ENCODE results near the gene ATP6V1A.

The ATP6V1A gene

DNA sequence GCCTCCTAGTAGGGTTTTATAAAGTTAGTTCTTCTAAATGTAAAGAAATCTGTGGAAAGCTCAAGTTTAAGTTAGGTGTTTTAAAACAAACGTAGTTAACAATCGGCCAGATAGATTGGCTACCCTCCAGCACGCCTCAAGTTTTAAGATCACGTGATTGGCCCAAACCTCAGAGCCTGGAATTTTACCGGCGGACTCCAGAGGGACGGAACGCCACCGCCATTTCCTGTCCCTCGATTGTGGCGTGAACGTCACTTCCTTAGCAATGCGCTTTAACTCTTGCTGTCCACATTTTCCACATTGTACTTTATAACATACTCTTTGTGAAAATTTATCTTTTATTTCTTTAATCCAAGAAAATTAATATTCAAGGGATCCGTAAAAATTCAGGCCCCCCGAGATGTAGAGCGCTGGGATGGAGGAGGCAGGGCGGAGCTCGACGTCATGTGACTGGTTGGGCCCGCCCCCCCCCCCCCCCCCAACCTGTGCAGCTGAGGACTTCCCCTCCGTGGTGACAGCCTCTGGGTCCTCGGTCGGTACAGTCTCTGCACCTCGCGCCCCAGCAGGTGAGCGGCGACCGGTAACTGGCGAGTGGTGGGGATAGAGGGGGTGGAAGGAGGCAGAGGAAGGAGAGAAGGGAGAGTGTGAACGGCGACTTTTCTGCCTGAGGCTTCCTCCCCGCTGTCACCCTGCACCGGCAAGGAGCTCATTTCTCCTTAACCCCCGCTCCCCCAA, at the start of gene ATP6V1A:
TSS of gene ATP6V1A (plus strand) at position 488 of the 735 bp plus-strand sequence. CDS start 31,719 bp downstream, outside the sequence.
- DNase-seq (ENCODE audit: low spot score), result peak; percentile 85

DNA sequence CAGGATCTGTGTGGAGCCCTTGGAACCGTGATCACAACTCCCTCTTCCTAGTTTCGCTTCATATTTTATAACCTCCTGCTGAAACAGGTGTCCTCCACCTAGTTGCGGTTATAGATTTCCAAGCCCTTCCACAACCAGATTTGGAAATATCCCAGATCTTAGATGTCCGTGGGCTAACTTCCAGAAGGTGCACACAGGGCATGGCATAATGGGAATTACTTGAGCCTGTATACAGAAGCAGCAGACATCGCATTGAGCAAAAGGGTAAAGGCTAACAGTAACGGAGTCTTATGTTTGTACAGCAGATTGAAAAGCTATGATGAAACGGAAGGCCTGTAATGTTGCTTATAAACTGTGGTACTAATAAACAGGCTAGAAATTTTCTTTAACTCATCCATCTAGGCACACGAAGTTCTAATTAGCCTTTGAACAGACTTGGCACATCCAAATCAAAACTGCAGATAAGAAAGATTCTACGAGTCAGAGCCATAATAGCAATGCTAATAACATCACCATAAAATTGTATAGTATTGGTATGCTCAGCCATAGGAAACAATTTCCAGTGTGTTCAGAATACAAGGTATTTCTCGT, 49.2 kb upstream of the ATP6V1A start:
- no peak for DNase-seq (ENCODE audit: low spot score)

DNA sequence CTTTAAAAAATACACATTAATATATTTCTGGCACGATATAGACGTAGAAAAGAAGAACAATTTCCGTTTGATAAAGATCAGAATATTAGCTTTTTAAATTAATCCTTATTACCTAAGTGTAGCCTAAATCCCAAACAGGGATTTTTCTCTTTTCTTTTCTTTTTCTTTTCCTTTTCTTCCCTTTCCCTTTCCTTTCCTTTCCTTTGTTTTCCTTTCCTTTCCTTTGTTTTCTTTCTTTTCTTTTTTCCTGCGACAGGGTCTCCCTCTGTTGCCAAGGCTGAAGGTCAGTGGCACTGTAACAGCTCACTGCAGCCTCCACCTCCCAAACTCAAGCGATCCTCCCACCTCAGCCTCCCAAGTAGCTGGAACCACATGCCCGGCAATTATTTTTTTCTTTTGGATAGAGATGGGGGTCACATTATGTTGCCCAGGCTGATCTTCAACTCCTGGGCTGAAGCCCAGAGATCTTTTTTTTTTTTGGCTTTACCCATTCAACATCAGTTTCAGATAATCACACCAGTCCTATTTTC, 48.6 kb upstream of the ATP6V1A start:
- DNase-seq (ENCODE audit: low spot score), result no peak

DNA sequence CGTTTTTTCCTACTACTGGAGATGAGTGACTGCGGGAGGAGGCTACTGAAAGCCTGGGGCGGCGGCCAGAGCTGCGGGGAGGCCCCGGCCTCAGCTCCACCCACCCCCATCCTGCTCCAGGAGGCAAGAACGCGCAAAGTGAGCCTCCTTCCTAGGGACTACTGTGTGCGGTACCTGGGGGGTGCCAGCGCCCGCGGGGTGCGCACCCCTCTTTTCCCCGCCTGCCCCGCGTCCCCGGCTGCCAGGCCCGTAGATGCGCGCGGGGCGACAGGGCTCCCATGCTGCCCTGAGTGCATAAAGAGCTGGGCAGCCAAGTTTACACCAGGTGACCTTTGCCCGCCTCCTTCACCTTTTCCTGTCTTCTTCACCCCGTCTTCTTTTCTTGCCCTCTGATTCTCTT, 47.9 kb upstream of the ATP6V1A start:
- no peak for DNase-seq (ENCODE audit: low spot score)

DNA sequence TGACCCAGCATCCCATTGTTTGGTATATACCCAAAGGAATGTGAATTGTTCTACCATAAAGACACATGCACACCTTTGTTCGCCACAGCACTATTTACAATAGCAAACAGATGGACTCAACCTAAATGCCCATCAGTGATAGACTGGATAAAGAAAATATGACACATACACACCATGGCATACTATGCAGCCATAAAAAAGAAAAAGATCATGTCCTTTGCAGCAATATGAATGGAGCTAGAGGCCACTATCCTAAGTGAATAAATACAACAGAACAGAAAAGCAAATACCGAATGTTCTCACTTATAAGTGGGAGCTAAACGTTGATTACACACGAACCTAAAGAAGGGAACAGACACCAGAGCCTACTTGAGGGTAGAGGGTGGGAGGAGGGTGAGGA, 39.0 kb upstream of the ATP6V1A start:
- DNase-seq (ENCODE audit: low spot score), result no peak

DNA sequence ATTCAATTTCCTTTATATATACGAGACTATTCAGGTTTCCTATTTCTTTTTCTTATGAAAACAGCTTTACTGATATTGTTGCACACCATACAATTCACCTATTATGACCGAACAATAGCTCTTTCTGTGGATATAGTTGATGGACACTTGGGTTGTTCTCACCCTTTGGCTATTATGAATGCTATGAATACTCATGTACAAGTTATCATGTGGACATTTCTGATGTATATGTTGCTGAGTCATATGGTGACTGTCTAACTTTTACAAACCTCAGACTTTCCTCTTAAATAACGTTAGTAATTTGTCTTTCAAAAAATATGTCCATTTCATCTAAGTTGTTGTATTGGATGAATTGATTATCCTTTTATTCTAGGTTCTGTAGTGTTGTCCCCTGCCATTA, 34.7 kb upstream of the ATP6V1A start:
- DNase-seq (ENCODE audit: low spot score), result peak; percentile 13

DNA sequence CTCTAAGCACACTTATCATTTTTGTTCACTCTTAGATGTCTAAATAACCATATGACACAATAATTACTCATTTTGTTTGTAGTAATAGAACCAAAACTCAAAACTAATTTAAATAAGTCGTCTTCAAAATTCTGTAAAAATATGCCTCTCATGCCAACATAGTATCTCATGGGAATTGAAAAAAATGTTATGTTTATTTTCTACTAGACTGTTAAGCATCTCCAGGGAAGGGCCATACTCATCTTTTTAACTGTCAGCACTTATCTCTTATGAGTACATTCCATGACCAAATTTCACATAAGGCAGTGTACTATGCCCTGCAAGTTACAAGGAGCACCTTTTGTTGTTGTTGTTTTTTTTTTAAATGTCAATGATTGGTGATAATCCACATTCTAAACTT, 32.1 kb upstream of the ATP6V1A start:
- no peak for DNase-seq (ENCODE audit: low spot score)

DNA sequence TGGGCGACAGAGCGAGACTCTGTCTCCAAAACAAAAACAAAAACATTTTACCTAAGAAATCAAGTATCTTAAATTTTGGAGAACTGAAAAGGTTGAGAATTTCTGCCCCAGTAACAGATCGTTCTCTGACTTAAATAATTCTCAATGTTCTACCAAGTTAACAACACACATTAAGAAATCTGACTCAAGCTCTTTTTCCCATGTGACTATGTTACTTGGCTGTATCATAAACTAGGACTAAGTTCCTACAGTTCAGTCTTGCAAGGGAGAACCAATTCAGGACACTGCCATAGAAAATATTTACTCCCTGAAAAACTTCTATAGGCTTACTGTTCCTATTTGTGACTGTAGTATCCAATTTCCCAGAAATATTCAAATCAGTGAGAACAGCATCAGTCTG, 29.5 kb upstream of the ATP6V1A start:
- no peak for DNase-seq (ENCODE audit: low spot score)

DNA sequence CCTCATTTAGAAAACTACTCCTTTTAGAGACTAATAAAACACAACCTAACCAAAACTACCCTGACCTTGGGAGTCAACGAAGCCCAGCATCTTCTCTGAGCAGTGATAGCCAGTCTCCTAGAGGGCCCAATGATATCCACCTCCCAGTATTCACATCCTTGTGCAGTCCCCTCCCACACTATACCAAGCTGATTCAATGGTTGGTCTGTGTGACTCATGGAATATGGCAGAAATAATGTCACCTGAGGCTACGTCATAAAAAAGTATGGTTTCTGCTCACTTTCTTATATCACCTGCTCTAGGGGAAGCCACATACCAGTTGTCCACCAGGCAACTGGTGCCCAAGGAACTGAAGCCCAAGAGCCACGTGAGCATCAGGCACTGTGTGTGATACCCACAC, 29.0 kb upstream of the ATP6V1A start:
- no peak for DNase-seq (ENCODE audit: low spot score)

DNA sequence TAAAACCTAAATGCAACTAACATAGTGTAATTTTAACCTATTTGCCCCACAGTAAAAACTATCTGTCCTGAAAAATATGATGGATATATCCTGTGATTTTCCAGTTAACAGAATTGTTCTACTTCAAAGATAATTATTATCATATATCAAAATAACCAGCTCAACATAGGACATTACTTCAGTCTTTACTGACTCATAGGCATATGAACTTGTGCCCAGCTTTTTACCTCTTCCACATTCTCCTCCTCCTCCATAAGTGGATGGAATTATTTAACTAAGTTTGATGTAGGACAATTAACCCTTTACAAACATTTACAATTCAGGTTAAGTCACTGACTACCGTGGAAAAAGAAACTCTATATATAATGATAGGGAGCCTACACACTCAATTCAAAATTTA, 27.5 kb upstream of the ATP6V1A start:
- DNase-seq (ENCODE audit: low spot score), result no peak

DNA sequence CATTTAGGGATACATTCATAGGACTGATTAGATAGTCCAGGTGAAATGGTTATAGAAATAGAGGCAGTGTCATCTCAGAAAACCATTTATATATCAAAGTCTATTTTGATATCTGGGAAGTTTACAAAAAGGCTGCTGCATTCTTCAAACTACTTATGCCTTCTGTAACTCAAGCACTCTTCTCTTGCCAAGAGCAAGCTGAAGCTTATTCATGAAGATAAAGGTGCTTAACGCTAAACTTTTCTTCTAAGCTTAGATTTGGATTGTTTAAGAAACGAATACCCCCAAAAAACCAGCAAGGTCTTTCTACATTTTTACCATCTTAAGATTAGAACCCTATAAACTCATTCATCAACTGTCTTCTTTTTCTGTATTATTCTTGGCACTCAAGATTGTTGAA, 27.1 kb upstream of the ATP6V1A start:
- DNase-seq (ENCODE audit: low spot score), result no peak

DNA sequence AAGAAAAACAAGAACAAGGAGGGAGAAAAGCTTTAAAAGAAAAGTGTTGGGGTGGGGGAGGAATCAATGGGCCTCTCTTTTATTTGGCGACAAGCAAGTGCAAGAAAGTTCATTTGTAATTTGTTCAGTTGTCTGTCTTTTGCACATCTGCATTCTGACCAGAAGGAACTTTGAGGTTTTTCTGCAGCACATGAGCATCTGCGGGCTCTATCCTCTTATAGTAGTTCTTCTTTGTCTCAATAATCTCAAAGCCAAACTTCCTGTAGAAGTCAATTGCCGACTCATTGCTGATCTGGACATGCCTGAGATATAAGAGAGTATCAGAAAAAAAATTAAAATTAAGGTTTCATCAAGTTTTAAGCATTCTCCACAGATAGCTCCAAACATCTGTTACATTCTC, 25.2 kb upstream of the ATP6V1A start:
- no peak for DNase-seq (ENCODE audit: low spot score)

DNA sequence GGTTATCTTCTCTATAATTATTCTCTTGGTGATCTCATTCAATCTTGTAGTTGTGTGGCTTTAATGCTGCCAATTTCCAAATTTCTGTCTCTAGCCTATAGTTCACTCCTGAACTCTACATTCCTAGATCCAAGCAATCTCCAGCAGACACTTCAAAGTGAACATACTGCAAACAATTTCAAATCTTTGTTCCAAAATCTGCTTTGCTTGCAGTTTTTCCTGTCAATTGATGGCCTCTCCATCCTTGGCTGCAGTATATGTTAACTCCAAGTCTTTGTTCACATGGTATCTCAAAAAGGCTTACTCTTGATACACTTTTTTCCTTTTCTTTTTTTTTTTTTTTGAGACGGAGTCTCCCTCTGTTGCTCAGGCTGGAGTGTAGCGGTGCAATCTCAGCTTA, 18.2 kb upstream of the ATP6V1A start:
- no peak for DNase-seq (ENCODE audit: low spot score)

DNA sequence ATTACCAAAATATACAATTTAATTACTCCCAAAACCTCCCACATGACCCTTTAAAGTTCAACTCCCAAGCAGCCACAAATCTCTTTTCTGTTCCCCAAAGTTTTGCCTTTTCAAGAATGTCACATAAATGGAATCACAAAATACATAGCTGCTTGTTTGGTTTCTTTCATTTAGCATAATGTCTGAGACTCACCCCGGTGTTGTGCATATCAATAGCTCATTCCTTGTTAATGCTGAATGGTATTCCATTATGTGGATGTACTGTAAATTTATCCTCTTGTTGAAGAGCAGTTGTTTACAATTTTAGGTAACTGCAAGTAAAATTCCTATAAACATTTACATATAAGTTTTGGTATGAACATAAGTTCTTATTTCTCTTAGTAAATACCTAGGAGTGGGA, 16.3 kb upstream of the ATP6V1A start:
- no peak for DNase-seq (ENCODE audit: low spot score)

DNA sequence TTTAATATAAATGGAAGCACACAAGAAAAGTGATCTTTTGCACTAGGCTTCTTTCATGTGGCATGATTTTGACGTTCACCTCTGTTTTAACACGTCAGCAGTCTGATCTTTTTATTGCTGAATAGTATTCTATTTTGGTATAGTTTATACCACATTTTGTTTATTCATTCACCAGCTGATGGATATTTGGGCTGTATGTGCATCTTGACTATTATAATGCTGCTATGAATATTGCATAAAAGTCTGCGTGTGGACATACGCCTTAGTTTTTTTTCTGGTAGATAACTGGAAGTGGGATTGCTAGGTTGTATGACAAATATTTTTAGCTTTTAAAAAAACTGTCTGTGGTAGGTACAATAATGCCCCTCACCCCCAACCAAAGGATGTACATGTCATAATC, 15.1 kb upstream of the ATP6V1A start:
- DNase-seq (ENCODE audit: low spot score), result no peak

DNA sequence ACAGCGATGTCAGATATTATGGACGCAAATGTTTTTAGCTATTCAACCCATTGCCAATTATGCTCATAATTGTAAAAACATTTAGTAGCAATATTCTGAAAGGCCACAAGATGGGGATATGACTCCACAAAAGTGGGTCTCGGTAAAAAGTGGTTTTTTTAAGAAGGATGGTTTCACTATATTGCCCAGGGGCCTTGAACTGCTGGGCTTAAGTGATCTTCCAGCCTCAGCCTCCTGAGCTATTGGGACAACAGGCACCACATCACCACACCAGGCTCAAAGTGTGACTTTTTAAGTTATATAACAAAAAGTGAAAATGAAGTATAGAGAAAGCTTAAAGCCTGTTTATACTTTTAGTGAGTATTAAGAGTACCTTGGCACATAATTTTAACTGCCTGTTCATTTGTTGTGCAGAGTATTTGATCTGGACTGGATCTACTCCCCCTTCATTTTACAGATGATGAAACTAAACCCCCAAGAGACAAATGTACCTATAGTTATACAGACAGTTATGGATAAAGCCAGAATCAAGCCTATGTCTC, 10.2 kb upstream of the ATP6V1A start:
- DNase-seq (ENCODE audit: low spot score), result peak; percentile 61

DNA sequence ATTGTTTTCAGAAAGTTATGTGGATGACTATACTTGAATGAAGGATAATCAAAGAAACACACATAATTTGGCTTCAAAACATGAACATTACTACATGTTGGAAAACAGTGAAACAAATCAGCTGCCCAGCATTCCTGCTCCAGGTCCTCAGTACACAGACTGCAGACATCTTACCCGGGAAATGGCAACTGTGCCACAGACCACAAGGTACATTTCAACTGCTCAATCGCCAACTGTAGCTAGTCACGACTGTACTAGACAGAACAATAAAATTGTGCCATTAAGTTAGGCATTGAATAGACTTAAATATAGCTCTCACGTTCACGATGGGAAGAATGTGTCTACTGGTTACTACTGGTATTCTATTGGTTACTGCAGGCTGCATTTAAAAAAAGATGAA, 5.7 kb upstream of the ATP6V1A start:
- no peak for DNase-seq (ENCODE audit: low spot score)

DNA sequence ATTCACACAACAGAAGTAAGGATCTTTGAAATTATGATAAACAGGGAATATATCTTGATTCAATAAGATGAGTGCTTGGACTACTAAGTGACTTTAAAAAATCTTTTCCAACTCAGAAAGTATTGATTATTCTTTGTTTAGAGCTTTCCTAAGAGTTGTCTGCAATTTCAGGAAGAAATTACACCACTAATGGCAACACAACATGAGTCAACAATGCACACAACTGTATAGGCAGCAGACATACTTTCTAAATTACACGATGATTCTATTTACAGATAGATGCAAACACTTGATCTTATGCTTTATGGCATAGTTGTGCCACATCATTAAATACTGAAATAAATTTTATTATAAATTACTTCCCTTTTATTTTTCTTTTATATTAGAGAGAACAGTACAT, 5.2 kb upstream of the ATP6V1A start:
- no peak for DNase-seq (ENCODE audit: low spot score)

DNA sequence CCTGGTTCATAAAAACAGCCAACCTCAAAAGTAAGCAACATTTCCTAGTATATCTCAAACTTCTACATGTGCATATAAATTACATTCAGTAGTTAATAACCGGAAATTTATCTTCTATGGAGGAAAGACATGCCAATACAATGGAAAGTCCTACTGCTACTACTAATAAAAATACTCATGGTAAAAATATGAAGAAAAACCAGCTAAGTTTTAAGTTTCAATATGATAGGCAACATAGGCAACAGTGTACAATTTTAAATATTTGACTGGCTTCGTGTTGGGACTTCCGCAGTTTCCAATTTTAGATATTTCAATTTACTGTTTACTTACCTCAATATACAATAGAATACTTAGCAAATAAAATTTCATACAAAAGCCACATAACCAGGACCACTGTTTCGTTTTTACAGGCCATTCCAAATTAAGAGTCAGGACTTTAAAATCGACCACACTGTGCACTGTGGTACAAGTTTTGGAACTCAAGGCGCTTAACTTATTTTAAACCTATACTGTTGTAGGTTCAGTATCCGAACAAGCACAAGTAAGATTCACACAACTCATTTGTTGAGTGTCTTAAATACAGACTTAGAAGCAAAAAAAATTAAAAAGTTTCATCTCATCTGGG, 3.7 kb upstream of the ATP6V1A start:
- DNase-seq (ENCODE audit: low spot score), result no peak

DNA sequence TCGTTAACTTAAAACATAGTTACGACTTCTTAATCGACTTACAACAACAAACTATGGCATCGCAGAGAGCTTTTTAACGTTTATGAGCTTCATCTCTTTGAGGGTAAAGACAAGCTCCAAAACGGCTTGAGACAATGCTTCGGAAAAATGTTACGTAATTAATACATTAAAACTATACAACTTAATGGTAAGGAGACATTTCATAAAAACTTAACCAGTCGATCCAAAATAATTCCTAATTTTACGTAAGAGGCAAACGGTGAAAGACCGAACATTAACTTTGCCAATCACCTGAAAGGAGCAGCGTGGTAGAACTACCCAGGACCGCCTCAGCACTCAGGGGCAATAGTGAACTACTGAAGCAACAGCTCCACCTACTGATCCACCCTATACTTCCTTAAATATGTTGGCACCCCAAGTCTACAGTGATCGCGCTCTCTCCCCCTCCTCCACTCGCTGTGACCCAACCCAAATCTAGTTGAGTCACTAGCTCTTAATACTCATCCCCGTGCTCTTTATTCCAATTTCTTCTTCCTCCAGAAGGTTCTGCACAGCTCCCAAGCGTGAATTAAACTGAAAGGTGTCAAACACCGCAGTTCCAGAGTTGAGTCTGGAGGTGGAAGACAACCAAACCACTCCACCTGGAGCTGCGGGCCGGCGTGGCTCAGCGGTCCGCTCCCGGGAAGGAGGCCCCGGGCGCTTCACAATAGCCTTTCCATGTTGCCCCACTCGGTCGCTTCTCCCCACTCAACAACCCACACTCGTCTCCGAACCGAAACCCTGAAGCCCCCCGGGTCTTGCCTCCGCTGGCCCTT, 1.7 kb upstream of the ATP6V1A start:
- DNase-seq (ENCODE audit: low spot score), result peak; percentile 89

DNA sequence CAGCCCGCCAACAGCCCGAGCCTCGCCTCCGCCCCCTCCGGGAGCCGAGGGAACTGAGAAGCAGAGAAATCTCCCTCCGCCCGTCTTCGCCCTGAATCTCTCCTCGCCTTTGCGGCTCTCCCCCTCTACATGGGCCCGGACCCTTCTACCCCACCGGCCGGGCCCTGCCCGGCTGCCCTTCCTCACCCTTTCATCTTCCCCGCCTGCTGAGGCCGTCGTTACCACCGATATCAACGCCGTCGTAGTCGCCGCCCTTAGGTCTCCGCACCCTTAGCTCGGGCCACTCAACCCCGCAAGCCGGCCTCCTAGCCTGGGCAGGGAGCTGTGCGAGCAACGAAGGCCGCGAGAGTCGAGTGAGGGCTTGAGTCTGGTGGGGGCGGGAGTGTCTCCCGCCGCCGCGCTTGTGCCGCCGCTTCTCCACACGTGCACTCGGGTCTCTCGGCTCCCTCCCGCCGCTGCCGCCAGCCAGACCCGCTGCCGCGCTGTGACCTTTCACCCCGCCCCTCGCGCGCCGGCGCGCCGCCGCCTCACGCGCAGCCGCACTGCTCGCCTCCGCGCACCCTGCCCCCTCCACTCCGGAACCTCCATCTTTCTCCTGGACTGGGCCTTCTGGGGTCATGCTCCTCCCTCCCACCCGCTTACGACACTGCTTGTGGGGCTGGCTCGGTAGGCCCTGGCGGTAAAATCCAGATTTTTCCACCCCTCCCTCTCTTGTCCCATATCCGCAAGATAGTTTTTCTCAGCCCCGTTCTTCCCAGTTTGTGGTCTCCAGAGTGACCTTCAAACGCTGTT, 883 bp upstream of the ATP6V1A start, which contains the start of gene NAA50:
TSS of gene NAA50 (minus strand) at position 494 of the 792 bp plus-strand sequence. CDS start at position 194, 300 bp downstream.
- peak; percentile 94 for DNase-seq (ENCODE audit: low spot score)
